ENCODE measurements around the gene SMIM5.

SMIM5 gene

GRCh38 chr17:75688209-75688825, 55.1 kb downstream of the SMIM5 start:
- Mint-ChIP-seq H3K36me3 (ENCODE audit: low read depth) (peaks cover 26% of the 10 kb centered on the region), H3K27ac (no peak overlapping the region), H3K9me3 (no peaks in the 10 kb centered on the region), H3K4me3 (no peak overlapping the region), H3K4me1 (peaks cover 19% of the 10 kb centered on the region), H3K27me3 (ENCODE audit: low read depth, poor library complexity) (no peaks in the 10 kb centered on the region)
- no peak for TF ChIP-seq CTCF (IDR thresholded peaks at IDR 0.05)
- DNase-seq, result no peak

GRCh38 chr17:75689441-75689873, 56.2 kb downstream of the SMIM5 start:
- no peak overlapping the region for H3K4me3 Mint-ChIP-seq
- no peaks in the 10 kb centered on the region for H3K27me3 Mint-ChIP-seq (ENCODE audit: low read depth, poor library complexity)
- no peaks in the 10 kb centered on the region for H3K9me3 Mint-ChIP-seq
- DNase-seq, result no peak
- H3K36me3 Mint-ChIP-seq (ENCODE audit: low read depth), result peaks cover 27% of the 10 kb centered on the region
- H3K27ac Mint-ChIP-seq, result no peak overlapping the region
- TF ChIP-seq CTCF (IDR thresholded peaks at IDR 0.05), result no peak
- peaks cover 19% of the 10 kb centered on the region for H3K4me1 Mint-ChIP-seq

All from nephron progenitor cell (in vitro differentiated cells).